ENCODE results near the gene RBFOX2.
"Not testable (repeated sequence)": the region's sequence is repeated elsewhere in the genome, so short reads cannot be mapped to it uniquely, and the experiment has no call there.

RBFOX2 gene

DNA sequence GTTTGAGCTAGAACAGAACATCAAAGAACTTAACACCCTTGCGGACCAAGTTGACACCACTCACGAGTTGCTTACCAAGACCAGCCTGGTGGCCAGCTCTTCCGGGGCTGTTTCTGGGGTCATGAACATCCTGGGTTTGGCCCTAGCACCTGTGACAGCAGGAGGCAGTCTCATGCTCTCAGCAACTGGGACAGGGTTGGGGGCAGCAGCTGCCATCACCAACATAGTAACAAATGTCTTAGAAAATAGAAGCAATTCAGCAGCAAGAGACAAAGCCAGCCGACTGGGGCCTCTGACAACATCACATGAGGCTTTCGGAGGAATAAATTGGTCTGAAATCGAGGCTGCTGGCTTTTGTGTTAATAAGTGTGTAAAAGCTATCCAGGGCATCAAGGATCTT is 302.2 kb downstream of the RBFOX2 start:
- DNase-seq (ENCODE audit: extremely low read depth in 1 of 2, low read depth in 1 of 2): no peak

DNA sequence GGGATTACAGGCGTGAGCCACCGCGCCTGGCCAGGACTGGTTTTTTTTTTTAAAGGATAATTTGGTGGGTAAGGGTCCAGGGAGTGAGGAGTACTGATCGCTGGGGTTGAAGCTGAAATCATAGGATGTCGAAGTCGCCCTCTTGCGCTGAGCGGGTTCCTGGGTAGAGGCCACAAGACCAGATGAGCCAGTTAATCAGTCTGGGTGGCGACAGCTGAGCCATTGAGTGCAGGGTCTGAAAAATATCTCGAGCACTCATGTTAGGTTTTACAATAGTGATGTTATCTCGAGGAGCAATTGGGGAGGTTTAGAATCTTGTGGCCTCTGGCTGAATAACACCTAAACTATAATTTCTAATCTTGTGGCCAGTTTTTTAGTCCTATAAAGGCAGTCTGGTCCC is 303.1 kb downstream of the RBFOX2 start:
- DNase-seq (ENCODE audit: extremely low read depth in 1 of 2, low read depth in 1 of 2): no peak

DNA sequence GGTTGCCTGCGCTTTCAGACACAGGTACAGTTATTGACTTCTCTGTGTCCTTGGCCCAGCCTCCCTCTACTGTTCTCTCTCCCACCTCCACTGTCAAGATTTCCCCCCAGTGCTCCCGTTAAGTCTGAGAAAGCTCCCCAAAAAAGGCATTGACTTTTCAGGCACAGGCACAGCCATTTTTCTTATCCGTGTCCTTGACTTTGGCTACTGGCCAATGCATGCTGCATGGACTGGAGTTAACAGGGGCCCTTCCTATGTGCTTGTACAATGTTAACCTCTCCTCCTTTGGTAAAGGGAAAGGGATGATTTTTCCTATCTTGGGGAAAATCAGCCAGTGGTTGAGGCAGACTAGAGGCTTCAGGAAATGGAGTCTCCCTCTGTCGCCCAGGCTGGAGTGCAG is 306.7 kb downstream of the RBFOX2 start:
- DNase-seq (ENCODE audit: extremely low read depth in 1 of 2, low read depth in 1 of 2): no peak

DNA sequence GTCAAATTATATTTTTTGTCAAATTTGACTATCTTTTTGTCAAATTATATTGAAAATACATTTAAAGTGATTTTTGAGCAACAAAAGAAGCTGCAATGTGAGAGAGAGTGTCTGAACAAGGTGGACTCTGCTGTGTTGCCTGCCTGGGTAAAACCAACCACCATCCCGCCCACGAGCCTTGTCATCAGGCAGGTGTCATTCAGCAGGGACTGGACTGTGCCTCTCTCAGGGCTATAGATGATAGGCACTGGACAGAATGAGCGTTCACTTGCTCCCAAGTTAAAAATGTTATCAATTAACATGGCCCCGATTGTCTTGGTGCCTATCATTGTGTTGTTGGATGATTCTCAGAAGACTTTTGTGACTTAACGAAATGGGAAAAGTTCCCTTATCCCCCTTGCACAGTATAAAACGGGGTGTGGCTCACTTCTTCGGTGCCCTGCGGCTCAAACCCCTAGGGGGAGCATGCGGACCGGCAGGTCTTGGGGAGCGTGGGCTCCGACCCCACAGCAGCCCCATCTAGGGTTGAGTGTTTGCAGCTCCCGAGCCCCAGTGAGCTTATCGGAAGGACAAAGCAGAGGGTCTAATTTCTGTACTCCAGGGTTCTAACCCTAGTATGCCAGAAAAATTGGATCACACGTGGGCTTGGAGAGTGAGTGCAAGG is 309.3 kb downstream of the RBFOX2 start:
- no peak for DNase-seq (ENCODE audit: extremely low read depth in 1 of 2, low read depth in 1 of 2)

DNA sequence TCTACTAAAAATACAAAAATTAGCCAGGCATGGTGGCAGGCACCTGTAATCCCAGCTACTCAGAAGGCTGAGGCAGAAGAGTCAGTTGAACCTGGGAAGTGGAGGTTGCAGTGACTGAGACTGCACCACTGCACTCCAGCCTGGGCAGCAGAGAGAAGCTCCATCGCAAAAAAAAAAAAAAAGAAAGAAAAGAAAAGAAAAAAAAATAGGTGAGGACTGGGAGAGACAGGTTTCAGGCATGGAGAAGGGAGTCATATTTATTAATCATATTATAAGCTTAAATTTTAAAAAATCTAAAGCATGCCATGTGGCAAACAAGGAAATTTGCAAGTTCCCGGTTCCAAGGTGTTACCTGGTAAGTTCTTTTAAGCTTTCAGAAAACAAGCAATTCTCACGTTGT is 311.1 kb downstream of the RBFOX2 start, which contains the start of gene APOL5:
TSS of gene APOL5 (plus strand) at position 301 of the 400 bp plus-strand sequence. CDS start at position 301, 0 bp downstream.
- no peak for DNase-seq (ENCODE audit: extremely low read depth in 1 of 2, low read depth in 1 of 2)

DNA sequence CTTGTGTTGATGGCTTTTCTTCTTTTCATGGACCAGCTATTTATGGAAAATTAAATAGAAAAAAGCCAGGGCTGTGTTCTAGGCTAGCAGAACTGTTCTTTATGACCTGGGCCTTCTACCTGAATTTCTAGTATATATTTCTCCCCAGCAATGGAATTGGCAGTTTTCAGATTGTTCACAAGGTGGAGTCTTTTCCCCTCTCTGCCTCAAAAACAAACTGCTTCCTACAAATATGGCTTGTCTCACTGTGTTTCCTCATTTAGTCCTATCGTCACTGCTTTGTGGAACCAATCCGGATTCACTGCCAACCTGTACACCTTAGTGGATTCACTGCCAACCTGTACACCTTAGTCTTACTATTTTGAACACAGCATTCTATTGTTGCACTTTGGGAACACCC is 316.0 kb downstream of the RBFOX2 start:
- DNase-seq (ENCODE audit: extremely low read depth in 1 of 2, low read depth in 1 of 2): no peak

DNA sequence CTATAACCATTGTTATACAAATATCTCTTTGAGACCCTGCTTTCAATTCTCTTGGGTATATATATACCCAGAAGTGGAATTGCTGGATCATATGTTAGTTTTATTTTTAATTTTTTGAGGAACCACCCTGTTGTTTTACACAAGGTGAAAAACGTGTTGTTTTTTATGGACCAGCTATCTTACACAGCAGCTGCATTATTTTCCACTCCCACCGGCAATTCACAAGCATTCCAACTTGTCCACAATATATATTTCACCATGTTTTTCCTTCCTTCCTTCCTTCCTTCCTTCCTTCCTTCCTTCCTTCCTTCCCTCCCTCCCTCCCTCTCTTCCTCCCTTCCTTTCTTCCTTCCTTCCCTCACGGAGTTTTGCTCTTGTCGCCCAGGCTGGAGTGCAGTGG is 317.3 kb downstream of the RBFOX2 start:
- DNase-seq (ENCODE audit: extremely low read depth in 1 of 2, low read depth in 1 of 2): no peak

DNA sequence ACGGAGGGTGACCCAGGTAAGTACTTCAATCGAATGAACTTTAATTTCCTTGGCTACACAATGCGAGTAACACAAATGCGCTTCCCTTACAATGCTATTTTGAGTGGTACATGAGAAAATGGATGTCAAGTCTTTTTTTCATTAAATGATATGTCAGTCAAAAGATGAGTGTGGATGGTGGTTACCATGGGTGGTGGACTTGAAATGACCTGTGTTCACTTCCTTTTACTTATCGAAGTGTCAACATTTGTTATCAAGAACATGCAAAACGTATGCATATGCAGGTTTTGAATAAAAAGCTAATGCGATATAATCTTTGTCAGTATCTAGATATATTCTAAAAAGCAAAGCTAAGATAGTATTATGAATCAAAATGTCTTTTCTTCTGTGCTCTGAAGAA is 319.7 kb downstream of the RBFOX2 start:
- no peak for DNase-seq (ENCODE audit: extremely low read depth in 1 of 2, low read depth in 1 of 2)

DNA sequence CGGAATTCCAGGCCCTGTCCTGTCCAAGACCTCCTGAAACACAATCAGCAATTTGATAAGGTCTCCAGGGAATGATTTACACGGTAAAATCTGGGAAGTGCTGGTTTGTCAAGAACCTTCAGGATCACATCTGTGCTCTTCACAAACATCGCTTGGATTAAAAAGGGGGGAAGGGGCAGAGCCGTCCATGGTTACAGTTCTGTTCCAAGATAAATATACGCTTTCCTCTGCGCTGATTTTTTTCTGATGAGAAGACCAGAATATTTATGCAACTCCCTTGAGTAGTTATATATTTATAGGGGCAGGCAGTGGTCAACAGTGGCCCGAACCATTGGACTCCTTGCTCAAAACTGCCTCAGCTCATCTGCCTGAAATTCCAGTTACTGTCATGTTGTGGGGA is 320.2 kb downstream of the RBFOX2 start:
- DNase-seq (ENCODE audit: extremely low read depth in 1 of 2, low read depth in 1 of 2): no peak

DNA sequence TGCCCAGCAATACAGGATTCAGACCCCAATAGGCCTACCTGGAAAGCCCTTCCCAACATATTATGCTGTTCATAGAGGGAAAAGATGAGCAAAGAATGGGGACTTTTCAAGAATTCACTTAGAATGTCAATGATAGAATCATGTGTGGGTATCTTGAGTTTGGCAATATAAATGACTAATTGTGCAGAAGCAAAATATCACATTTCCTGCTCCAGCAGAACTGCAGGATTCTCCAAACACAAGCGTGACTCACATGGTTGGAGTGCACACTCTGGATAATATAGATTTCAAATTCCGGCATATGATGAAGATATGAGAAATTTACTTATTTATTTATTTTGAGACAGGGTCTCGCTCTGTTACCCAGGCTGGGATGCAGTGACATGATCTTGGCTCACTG is 323.5 kb downstream of the RBFOX2 start:
- DNase-seq (ENCODE audit: extremely low read depth in 1 of 2, low read depth in 1 of 2): no peak

DNA sequence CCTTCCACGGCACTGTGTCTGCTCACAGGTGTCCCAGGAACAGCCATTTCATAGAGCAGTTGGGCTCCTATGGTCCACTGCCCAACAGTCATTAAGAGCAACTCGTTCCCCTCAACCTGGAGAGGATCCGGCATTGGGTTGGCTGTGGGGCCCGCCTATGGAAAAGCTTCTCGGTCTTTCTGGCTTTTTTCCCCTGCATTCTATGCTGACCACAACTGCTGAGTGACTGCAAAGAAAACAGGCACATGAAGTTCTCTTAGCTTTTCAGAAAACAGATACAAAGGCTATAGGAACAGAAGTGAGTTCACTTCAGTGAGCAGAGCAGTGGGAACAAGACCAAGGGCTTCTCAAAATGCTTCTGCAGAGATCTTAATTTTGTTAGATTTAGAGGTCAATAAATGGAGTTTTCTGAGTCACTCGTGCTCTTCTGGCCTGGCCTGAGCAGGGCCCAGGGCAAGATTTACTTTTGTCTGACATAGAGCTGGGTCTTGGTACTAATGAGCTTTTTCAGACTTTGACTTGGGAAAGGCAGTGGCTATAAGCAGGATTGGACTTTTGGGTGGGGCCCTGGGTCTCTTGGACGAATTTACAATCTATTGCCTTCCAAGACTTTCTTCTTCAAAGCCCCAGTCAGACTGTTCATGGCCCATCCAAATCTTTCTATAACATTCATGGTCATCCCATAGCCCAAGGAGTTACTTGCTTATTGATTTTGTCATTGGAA is 324.6 kb downstream of the RBFOX2 start:
- no peak for DNase-seq (ENCODE audit: extremely low read depth in 1 of 2, low read depth in 1 of 2)

DNA sequence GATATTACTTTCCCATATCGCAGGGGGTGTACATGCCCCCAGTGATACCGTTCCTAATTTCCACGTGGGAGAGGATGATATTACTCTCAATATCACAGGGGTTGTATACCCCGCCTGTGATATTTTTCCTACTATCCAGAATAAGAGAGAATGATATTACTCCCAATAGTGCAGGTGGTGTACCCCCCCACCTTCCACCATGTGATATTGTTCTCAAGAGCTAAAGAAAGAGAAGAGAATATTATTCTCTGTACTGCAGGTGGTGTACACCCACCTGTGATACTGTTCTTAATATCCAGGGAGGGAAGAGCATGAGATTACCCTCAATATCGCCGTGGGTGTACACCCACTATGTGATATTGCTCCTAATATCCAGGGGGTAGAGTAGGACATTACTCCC is 328.8 kb downstream of the RBFOX2 start:
- not testable (repeated sequence) for DNase-seq (ENCODE audit: extremely low read depth in 1 of 2, low read depth in 1 of 2)

DNA sequence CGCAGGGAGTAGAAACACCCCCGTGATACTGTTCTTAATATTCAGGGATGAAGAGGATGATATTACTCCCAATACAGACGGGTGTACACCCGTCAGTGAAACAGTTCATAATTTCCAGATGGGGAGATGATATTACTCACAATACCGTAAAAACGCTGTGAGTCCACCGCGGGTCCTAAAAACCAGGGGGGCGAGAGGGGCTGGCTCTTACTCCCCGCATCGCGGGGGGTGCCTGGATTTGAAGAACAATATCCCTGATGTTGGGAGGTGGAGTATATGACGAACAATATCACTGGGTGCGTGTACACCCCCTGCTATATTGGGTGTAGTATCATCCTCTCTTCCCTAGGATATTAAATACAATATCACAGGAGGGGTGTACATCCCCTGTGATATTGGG is 331.5 kb downstream of the RBFOX2 start:
- no peak for DNase-seq (ENCODE audit: extremely low read depth in 1 of 2, low read depth in 1 of 2)

DNA sequence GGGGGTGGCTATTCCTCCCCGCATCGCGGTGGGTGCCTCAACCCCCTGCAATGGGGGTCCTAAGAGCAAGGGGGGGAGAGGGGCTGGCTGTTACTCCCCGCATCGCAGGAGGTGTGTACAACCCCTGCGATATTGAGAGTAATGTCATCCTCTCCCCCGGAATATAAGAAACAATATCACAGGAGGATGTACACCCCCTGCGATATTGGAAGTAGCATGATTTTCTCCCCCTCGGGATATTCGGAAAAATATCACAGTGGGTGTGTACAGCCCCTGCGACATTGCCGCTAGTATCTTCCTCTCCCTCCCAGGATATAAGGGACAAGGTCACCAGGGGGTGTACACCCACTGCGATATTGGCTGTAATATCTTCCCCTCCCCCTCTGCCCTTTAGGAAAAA is 333.4 kb downstream of the RBFOX2 start:
- DNase-seq (ENCODE audit: extremely low read depth in 1 of 2, low read depth in 1 of 2): no peak

DNA sequence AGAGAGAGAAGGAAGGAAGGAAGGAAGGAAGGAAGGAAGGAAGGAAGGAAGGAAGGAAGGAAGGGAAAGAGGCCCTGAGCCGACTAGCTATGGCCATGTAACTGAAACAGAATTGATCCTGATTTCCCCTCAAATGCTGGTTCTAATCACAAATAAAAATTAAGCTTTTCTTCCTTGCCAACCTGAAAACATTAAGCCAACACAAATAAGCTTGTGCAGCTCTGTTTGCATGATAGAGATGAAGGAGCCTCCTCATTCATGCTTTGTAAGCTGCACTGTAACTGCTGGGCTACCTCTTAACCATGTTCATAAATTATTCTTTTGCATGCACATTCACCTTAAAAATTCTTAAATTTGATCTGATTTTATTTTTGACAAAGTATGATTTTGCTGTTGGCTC is 338.6 kb downstream of the RBFOX2 start:
- DNase-seq (ENCODE audit: extremely low read depth in 1 of 2, low read depth in 1 of 2): no peak

DNA sequence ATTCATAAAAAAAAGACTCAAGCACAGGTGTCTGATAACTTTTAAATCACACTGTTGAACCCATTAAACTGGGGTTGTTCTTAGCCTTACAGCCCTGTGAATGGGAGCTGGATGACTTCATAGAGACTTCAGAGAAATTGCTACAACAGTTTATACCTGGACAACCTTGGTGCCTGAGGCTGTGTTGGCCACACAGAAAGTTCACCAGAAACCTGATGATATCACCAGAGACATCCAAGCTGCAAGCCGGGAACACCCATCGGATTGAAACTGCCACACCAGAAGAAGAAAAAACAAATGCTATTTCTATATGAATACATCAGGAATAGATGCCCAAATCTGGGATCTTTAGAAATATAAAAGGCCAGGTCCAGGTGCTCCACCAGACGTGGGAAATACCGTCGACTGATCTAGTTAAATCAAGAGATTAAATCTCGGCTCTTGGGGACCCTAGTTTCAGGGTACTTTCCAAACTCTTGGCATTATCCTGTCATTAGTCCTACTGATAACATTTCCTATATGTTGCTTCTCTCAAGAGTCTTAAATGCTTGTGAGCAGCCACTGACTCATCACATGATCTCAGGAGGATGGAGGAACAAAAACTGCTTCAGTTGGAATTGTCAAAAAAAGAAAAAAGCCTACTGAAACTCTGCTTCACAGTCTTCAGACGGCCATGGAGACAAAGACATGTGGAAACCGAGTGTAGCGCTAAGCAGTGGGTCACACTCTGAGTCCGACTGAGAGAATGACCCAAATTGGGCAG is 339.5 kb downstream of the RBFOX2 start:
- no peak for DNase-seq (ENCODE audit: extremely low read depth in 1 of 2, low read depth in 1 of 2)
